ENCODE data around the gene CBLL1. TPM values are rescaled to one million over a fixed set of nuclear protein-coding genes. Genes with fewer than 3 reads are reported as not detected.

The CBLL1 gene, protein sequence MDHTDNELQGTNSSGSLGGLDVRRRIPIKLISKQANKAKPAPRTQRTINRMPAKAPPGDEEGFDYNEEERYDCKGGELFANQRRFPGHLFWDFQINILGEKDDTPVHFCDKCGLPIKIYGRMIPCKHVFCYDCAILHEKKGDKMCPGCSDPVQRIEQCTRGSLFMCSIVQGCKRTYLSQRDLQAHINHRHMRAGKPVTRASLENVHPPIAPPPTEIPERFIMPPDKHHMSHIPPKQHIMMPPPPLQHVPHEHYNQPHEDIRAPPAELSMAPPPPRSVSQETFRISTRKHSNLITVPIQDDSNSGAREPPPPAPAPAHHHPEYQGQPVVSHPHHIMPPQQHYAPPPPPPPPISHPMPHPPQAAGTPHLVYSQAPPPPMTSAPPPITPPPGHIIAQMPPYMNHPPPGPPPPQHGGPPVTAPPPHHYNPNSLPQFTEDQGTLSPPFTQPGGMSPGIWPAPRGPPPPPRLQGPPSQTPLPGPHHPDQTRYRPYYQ
- 15.6 and 20.3 TPM in 2 replicates for total RNA-seq (2012; rRNA removed)
- polyA plus RNA-seq (2012; rRNA removed), result 19.0 and 19.7 TPM in 2 replicates
- polyA plus RNA-seq (2012; cell fraction: cytosol; rRNA removed), result 4.3 and 7.1 TPM in 2 replicates
- polyA plus RNA-seq (2012; cell fraction: nucleus; rRNA removed; ENCODE audit: low replicate concordance), result 9.9 and 27.7 TPM in 2 replicates
- Bru-seq, nascent RNA, result percentile 87 among the genes with signal in this experiment
- percentile 57 among the genes with signal in this experiment for BruChase-seq, experiment 1, labeled RNA remaining after a 6-hour chase
- percentile 83 among the genes with signal in this experiment for BruChase-seq, experiment 2, labeled RNA remaining after a 2-hour chase
- long read RNA-seq, partial matches to known transcripts, result 0 of 1 reads
- long read RNA-seq, other reads (novel, unspliced or antisense), result 1 of 1 reads

DNA sequence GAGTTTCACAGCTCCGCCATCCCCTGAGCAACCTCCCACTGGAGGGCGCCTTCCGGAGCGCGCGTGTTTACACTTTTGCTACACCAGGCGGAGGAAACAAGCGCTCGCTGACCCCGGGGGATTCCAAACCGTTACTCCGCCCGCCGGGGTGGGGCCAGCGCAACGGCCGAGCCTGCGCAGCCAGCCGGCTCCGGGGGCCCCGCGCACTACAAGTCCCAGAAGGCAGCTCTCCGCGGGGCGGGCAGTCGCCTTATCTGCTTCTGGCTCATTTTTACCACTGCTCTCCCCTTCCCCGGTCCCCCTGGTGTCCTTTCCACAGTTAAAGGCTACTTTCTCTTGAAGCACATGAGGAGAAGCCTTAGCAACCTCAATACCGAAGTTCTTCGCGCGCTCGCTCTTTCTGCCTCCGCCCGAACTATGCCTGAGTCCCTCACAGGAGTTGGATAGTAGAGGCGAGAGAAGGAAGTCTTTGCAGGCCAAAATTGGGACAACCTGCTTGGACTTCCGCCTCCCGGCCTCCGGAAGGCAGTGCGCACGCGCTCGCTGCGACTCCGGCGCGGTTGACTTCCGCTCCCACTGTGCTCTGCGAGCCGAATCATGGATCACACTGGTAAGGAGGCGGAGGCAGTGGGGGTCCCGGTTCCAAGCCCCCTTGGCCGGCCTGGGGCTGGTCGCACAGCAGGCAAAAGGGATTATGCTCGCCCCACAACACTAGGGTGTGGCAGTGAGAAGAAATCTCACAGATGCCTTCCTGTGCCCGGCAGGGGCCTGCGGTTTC, at the start of gene CBLL1:
Gene CBLL1 (plus strand): TSS at position 576 of the 778 bp plus-strand sequence. CDS start 22 bp downstream, at position 598.
- Histone ChIP-seq H2BK5ac (ENCODE audit: low read depth, low read length, poor library complexity, severe bottlenecking) (peak within 1 kb of the TSS; percentile 95), H3K23ac (ENCODE audit: low read depth, low read length) (peak within 1 kb of the TSS; percentile 98), H3K79me1 (ENCODE audit: low read depth in 1 of 2, low read length in 2 of 2) (peaks cover 12 to 22% of the 10 kb centered on the region in 2 experiments), H3K36me3 (ENCODE audit: control insufficient read depth, insufficient read depth, low read length) (peaks cover under 1% of the 10 kb centered on the region; the same call in 1 of the 2 replicates), H4K20me1 (ENCODE audit: insufficient read depth, low read length) (peaks cover 26% of the 10 kb centered on the region; the same call in 1 of the 2 replicates), H3K9ac (ENCODE audit: low read depth, low read length) (peak within 1 kb of the TSS; percentile 93), H3K27me3 (ENCODE audit: control insufficient read depth, insufficient read depth, low read length) (no peaks in the 10 kb centered on the region), H2BK20ac (ENCODE audit: low read depth, low read length) (peak within 1 kb of the TSS; percentile 75; the same call in 1 of the 2 replicates), H4K5ac (ENCODE audit: low read depth, low read length) (peak within 1 kb of the TSS; percentile 98), H3K4me1 (ENCODE audit: control insufficient read depth, insufficient read depth, low read length) (peaks cover 8% of the 10 kb centered on the region), H2BK120ac (ENCODE audit: low read depth, low read length) (peak within 1 kb of the TSS; percentile 96), H2AK9ac (replicated peaks; ENCODE audit: low read depth, low read length, poor library complexity) (peak within 1 kb of the TSS; percentile 99), H3K14ac (replicated peaks; ENCODE audit: low read depth, low read length) (peak within 1 kb of the TSS; percentile 99), H3K4me2 (ENCODE audit: low read depth, low read length) (peak within 1 kb of the TSS; percentile 98), H3K4ac (ENCODE audit: low read depth, low read length) (peak within 1 kb of the TSS; percentile 100), H4K8ac (ENCODE audit: low read depth in 2 of 2, low read length in 2 of 2) (peak within 1 kb of the TSS; percentile 98 to 100), H3K9me3 (ENCODE audit: control insufficient read depth, insufficient read depth, low read length) (no peaks in the 10 kb centered on the region), H3K18ac (ENCODE audit: low read depth, low read length) (peak within 1 kb of the TSS; percentile 93), H3K4me3 (ENCODE audit: insufficient read depth, low read depth, low read length) (peak within 1 kb of the TSS; percentile 87), H3K56ac (ENCODE audit: extremely low read depth, insufficient read depth, low read length) (peak within 1 kb of the TSS; percentile 100), H3K27ac (ENCODE audit: insufficient read depth, low read length) (peak within 1 kb of the TSS; percentile 93), H2BK15ac (ENCODE audit: low read depth, low read length) (peak within 1 kb of the TSS; percentile 99), H2AK5ac (ENCODE audit: low read depth, low read length) (peak within 1 kb of the TSS; percentile 81; the same call in 1 of the 2 replicates), H3K9me1 (ENCODE audit: insufficient read depth, low read length) (peaks cover 10% of the 10 kb centered on the region), H4K91ac (ENCODE audit: insufficient read depth, low read depth, low read length) (peak within 1 kb of the TSS; percentile 99), H2AFZ (replicated peaks; ENCODE audit: low read length, poor library complexity) (peak within 1 kb of the TSS; percentile 99)
- ATAC-seq (ENCODE audit: low read depth) (peak; percentile 98), DNase-seq (peak; percentile 94)
- POLR2A ChIA-PET (ENCODE audit: unreplicated experiment), result no interaction called here
- BruUV-seq (replicated peaks), result no TSS peak
- dilution Hi-C loops (cut with HindIII; ENCODE audit: low sequenced_read_pairs, unreplicated experiment) (no loop called here), intact Hi-C loops (cut with micrococcal nuclease) (loop anchor here (1.0 to 5.0 kb wide), 4 partner anchors 131 to 404 kb away; partner anchors contain the start of gene BCAP29), in situ Hi-C loops (cut with MboI; ENCODE audit: low sequenced_read_pairs) (loop anchor here (10.0 to 25.0 kb wide), 2 partner anchors 131 to 394 kb away; partner anchors contain the start of gene LAMB4)
- CTCF ChIA-PET, result interaction anchor here (0.6 to 2.2 kb wide), 7 partner anchors 11 to 134 kb away, joined by 3 to 13 read pairs (median 3); no protein-coding TSS in a partner anchor
- WGBS, 2 experiments (ENCODE audit: extremely low coverage in 2 of 2, insufficient read length in 1 of 2), result 0% methylated on average over 31 of the region's 56 CpGs; no CpG with 5 or more reads in 1 of the 2 experiments
- TF ChIP-seq MXI1 (IDR thresholded peaks at IDR 0.05; ENCODE audit: borderline replicate concordance, low read depth, low read length), result peak; percentile 52; the same call in 1 of the 2 replicates
- TF ChIP-seq, protein P1, sequence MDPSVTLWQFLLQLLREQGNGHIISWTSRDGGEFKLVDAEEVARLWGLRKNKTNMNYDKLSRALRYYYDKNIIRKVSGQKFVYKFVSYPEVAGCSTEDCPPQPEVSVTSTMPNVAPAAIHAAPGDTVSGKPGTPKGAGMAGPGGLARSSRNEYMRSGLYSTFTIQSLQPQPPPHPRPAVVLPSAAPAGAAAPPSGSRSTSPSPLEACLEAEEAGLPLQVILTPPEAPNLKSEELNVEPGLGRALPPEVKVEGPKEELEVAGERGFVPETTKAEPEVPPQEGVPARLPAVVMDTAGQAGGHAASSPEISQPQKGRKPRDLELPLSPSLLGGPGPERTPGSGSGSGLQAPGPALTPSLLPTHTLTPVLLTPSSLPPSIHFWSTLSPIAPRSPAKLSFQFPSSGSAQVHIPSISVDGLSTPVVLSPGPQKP (IDR thresholded peaks at IDR 0.05; ENCODE audit: borderline replicate concordance, low read depth, low read length), result 0 out of 2 replicates have a peak, but pooled peaks have one; percentile 2
- peak; percentile 79 for TF ChIP-seq POLR2A (IDR thresholded peaks at IDR 0.05; ENCODE audit: low read depth, low read length)
- no peak for TF ChIP-seq RCOR1 (IDR thresholded peaks at IDR 0.05; ENCODE audit: insufficient replicate concordance, low read length)
- TF ChIP-seq MAZ (IDR thresholded peaks at IDR 0.05; ENCODE audit: borderline replicate concordance, low read depth, low read length), result peak; percentile 35; the same call in 1 of the 2 replicates
- TF ChIP-seq RAD21 (IDR thresholded peaks at IDR 0.05; ENCODE audit: low read length), result peak; percentile 59
- peak; percentile 68 for TF ChIP-seq SMC3 (IDR thresholded peaks at IDR 0.05; ENCODE audit: low read depth, low read length)
- TF ChIP-seq, protein P2, sequence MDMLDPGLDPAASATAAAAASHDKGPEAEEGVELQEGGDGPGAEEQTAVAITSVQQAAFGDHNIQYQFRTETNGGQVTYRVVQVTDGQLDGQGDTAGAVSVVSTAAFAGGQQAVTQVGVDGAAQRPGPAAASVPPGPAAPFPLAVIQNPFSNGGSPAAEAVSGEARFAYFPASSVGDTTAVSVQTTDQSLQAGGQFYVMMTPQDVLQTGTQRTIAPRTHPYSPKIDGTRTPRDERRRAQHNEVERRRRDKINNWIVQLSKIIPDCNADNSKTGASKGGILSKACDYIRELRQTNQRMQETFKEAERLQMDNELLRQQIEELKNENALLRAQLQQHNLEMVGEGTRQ (IDR thresholded peaks at IDR 0.05; ENCODE audit: low read depth, low read length), result no peak
- no peak for TF ChIP-seq NFE2L2 (IDR thresholded peaks at IDR 0.05; ENCODE audit: low read depth, low read length)
- TF ChIP-seq FOS (IDR thresholded peaks at IDR 0.05; ENCODE audit: low read depth, low read length), result no peak

Data from IMR-90 (cell line).